ENCODE results near the gene CFAP46. TPM values are rescaled to one million over a fixed set of nuclear protein-coding genes. Genes with fewer than 3 reads are reported as not detected.

The CFAP46 gene
- total and polyA plus RNA-seq, 9 of the 15 experiments (the other 6 are each of a cell fraction or from before 2014, with no cell fraction given), result not detected

GRCh38 chr10:132899054-132899750 lies 43.2 kb downstream of the CFAP46 start:
- DNase-seq (ENCODE audit: extremely low read depth in 1 of 4, low spot score in 3 of 4) (no peak), ATAC-seq (no peak), FAIRE-seq (no peak)
- ChIA-PET CTCF (ENCODE audit: low intra/inter-chr PET ratio) (no interaction called here), POLR2A (no interaction called here)
- no peak overlapping the region for H3K27ac ChIP-seq (ENCODE audit: extremely low read depth, low read depth, low read length)
- H3K79me2 ChIP-seq (ENCODE audit: control insufficient read depth, insufficient read depth, low read length), result no peaks in the 10 kb centered on the region
- H3K4me1 ChIP-seq (replicated peaks in 1 of 2; ENCODE audit: control insufficient read depth in 2 of 2, insufficient read depth in 2 of 2, low read length in 2 of 2), result no peaks in the 10 kb centered on the region
- H3K9ac ChIP-seq (ENCODE audit: insufficient read depth in 1 of 2, low read depth in 2 of 2, low read length in 2 of 2), result no peak overlapping the region
- H4K20me1 ChIP-seq (replicated peaks; ENCODE audit: control insufficient read depth, insufficient read depth, low read length), result no peaks in the 10 kb centered on the region
- H3K4me2 ChIP-seq (ENCODE audit: insufficient read depth, low read length), result no peak overlapping the region
- no peaks in the 10 kb centered on the region for H3K36me3 ChIP-seq (ENCODE audit: control insufficient read depth, insufficient read depth, low read length)
- no peaks in the 10 kb centered on the region for H3K9me3 ChIP-seq (replicated peaks; ENCODE audit: control insufficient read depth, insufficient read depth, low read depth, low read length)
- no peak overlapping the region for H2AFZ ChIP-seq (ENCODE audit: low read depth, low read length)
- no peak overlapping the region for H3K4me3 ChIP-seq
- BruUV-seq (replicated peaks), result no TSS peak
- H3K27me3 ChIP-seq (ENCODE audit: control insufficient read depth in 2 of 2, insufficient read depth in 2 of 2, low read length in 2 of 2), result peaks cover 0 to 22% of the 10 kb centered on the region in 2 experiments; a peak in 2 of 5 replicates
- 2% methylated on average over 14 of the region's 30 CpGs for WGBS (ENCODE audit: insufficient coverage, low coverage, missing lambda C conversion rate)
- in situ Hi-C loops (cut with MboI), result no loop called here
- H3K9me1 ChIP-seq (ENCODE audit: control insufficient read depth, insufficient read depth, low read length), result no peaks in the 10 kb centered on the region
- intact Hi-C loops (cut with micrococcal nuclease), result no loop called here
- no peak for TF ChIP-seq CC2D1A (IDR thresholded peaks at IDR 0.05)
- no peak for TF ChIP-seq ZNF3 (CRISPR knock-in tag; IDR thresholded peaks at IDR 0.05)
- TF ChIP-seq HSF4 (CRISPR knock-in tag; IDR thresholded peaks at IDR 0.05; ENCODE audit: borderline replicate concordance), result no peak
- TF ChIP-seq, protein P1, sequence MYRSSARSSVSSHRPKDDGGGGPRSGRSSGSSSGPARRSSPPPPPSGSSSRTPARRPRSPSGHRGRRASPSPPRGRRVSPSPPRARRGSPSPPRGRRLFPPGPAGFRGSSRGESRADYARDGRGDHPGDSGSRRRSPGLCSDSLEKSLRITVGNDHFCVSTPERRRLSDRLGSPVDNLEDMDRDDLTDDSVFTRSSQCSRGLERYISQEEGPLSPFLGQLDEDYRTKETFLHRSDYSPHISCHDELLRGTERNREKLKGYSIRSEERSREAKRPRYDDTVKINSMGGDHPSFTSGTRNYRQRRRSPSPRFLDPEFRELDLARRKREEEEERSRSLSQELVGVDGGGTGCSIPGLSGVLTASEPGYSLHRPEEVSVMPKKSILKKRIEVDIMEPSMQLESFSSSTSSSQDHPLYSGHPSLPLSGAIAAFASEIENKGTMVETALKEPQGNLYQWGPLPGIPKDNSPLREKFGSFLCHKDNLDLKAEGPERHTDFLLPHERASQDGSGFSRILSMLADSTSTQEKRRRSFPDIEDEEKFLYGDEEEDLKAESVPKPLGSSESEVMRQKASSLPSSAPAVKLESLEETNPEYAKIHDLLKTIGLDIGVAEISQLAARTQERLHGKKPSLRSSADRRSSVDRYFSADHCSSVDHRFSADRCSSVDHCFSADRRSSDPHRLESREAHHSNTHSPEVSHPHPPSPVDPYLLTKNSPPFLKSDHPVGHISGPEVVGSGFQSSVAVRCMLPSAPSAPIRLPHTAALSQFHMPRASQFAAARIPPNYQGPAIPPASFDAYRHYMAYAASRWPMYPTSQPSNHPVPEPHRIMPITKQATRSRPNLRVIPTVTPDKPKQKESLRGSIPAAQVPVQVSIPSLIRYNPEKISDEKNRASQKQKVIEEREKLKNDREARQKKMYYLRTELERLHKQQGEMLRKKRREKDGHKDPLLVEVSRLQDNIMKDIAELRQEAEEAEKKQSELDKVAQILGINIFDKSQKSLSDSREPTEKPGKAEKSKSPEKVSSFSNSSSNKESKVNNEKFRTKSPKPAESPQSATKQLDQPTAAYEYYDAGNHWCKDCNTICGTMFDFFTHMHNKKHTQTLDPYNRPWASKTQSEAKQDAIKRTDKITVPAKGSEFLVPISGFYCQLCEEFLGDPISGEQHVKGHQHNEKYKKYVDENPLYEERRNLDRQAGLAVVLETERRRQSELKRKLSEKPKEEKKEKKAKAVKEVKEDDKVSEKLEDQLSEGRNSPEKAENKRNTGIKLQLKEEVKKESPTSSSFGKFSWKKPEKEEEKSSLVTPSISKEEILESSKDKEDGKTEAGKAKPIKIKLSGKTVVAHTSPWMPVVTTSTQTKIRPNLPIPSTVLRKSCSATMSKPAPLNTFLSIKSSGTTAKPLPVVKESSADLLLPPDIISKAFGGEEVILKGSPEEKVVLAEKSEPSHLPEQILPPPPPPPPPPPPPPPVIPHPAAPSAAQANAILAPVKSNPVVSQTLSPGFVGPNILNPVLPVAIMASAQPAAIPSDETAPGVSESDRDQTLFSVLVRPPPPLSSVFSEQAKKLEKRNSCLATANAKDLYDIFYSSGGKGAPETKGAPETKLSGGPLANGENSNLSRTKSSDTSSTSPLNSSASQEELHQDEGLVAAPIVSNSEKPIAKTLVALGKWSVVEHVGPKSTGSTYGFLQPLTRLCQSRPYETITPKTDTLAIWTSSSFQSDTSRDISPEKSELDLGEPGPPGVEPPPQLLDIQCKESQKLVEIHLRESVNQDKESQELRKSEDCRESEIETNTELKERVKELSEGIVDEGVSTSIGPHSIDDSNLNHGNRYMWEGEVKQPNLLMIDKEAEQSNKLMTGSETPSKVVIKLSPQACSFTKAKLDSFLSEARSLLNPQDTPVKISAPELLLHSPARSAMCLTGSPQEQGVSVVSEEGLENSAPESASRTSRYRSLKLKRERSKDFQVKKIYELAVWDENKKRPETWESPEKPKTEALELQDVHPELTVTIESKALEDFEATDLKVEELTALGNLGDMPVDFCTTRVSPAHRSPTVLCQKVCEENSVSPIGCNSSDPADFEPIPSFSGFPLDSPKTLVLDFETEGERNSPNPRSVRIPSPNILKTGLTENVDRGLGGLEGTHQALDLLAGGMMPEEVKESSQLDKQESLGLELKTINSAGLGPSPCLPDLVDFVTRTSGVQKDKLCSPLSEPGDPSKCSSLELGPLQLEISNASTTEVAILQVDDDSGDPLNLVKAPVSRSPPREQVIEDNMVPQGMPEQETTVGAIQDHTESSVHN (IDR thresholded peaks at IDR 0.05; ENCODE audit: borderline replicate concordance in 1 of 2, low read depth in 1 of 2), result no peak
- no peak for TF ChIP-seq SRSF9 (IDR thresholded peaks at IDR 0.05; ENCODE audit: borderline replicate concordance, low read depth, low read length)
- TF ChIP-seq, protein P2, sequence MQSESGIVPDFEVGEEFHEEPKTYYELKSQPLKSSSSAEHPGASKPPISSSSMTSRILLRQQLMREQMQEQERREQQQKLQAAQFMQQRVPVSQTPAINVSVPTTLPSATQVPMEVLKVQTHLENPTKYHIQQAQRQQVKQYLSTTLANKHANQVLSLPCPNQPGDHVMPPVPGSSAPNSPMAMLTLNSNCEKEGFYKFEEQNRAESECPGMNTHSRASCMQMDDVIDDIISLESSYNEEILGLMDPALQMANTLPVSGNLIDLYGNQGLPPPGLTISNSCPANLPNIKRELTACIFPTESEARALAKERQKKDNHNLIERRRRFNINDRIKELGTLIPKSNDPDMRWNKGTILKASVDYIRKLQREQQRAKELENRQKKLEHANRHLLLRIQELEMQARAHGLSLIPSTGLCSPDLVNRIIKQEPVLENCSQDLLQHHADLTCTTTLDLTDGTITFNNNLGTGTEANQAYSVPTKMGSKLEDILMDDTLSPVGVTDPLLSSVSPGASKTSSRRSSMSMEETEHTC (IDR thresholded peaks at IDR 0.05), result no peak
- no peak for TF ChIP-seq CCAR2 (IDR thresholded peaks at IDR 0.05; ENCODE audit: low read depth, low read length)
- no peak for TF ChIP-seq NRF1 (conservative IDR thresholded peaks at IDR 0.05 in 1 of 2, IDR thresholded peaks at IDR 0.05 in 1 of 2)
- TF ChIP-seq ARID1B (IDR thresholded peaks at IDR 0.05), result no peak
- TF ChIP-seq ZFP30 (CRISPR knock-in tag; IDR thresholded peaks at IDR 0.05; ENCODE audit: borderline replicate concordance), result no peak
- no peak for TF ChIP-seq MEF2D (tag; conservative IDR thresholded peaks at IDR 0.05; ENCODE audit: low read depth)
